HUES6 (cell line): ENCODE results near the gene ATM.

ENCODE experiments used
- H3K27ac ChIP-seq: 2 replicates; pipeline ENCODE4 v1.7.0; 2013; ENCODE audit warnings: low read depth, mild to moderate bottlenecking, low read length, inconsistent platforms
- H3K27me3 ChIP-seq: 2 replicates; pipeline ENCODE4 v1.6.1; 2013; ENCODE audit warnings: low read length; ENCODE audit not compliant: control insufficient read depth, insufficient read depth
- H3K36me3 ChIP-seq: 2 replicates; pipeline ENCODE4 v1.6.1; 2013; ENCODE audit warnings: low read length; ENCODE audit not compliant: control insufficient read depth, insufficient read depth
- H3K4me1 ChIP-seq: 2 replicates; pipeline ENCODE4 v1.6.1; 2013; ENCODE audit warnings: low read length; ENCODE audit not compliant: control insufficient read depth, insufficient read depth
- H3K4me3 ChIP-seq: 2 replicates; pipeline ENCODE4 v1.5.1; 2013; ENCODE audit warnings: low read depth, low read length
- H3K9ac ChIP-seq: one replicate; pipeline ENCODE4 v1.6.1; 2013; ENCODE audit warnings: mild to moderate bottlenecking, low read length
- H3K9me3 ChIP-seq: 2 replicates; pipeline ENCODE4 v1.6.1; 2013; ENCODE audit warnings: low read depth, low read length; ENCODE audit not compliant: control insufficient read depth, insufficient read depth

Gene ATM, protein sequence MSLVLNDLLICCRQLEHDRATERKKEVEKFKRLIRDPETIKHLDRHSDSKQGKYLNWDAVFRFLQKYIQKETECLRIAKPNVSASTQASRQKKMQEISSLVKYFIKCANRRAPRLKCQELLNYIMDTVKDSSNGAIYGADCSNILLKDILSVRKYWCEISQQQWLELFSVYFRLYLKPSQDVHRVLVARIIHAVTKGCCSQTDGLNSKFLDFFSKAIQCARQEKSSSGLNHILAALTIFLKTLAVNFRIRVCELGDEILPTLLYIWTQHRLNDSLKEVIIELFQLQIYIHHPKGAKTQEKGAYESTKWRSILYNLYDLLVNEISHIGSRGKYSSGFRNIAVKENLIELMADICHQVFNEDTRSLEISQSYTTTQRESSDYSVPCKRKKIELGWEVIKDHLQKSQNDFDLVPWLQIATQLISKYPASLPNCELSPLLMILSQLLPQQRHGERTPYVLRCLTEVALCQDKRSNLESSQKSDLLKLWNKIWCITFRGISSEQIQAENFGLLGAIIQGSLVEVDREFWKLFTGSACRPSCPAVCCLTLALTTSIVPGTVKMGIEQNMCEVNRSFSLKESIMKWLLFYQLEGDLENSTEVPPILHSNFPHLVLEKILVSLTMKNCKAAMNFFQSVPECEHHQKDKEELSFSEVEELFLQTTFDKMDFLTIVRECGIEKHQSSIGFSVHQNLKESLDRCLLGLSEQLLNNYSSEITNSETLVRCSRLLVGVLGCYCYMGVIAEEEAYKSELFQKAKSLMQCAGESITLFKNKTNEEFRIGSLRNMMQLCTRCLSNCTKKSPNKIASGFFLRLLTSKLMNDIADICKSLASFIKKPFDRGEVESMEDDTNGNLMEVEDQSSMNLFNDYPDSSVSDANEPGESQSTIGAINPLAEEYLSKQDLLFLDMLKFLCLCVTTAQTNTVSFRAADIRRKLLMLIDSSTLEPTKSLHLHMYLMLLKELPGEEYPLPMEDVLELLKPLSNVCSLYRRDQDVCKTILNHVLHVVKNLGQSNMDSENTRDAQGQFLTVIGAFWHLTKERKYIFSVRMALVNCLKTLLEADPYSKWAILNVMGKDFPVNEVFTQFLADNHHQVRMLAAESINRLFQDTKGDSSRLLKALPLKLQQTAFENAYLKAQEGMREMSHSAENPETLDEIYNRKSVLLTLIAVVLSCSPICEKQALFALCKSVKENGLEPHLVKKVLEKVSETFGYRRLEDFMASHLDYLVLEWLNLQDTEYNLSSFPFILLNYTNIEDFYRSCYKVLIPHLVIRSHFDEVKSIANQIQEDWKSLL (N-terminal part only)

DNA sequence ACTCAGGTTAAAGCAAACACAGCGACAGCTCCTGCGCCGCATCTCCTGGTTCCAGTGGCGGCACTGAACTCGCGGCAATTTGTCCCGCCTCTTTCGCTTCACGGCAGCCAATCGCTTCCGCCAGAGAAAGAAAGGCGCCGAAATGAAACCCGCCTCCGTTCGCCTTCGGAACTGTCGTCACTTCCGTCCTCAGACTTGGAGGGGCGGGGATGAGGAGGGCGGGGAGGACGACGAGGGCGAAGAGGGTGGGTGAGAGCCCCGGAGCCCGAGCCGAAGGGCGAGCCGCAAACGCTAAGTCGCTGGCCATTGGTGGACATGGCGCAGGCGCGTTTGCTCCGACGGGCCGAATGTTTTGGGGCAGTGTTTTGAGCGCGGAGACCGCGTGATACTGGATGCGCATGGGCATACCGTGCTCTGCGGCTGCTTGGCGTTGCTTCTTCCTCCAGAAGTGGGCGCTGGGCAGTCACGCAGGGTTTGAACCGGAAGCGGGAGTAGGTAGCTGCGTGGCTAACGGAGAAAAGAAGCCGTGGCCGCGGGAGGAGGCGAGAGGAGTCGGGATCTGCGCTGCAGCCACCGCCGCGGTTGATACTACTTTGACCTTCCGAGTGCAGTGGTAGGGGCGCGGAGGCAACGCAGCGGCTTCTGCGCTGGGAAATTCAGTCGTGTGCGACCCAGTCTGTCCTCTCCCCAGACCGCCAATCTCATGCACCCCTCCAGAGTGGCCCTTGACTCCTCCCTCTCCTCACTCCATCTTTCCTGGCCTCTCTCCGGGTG, at the start of gene ATM, which contains the start of gene NPAT:
Gene ATM, plus strand, starts transcription at position 494 of the 774 bp plus-strand sequence. CDS start 4,558 bp downstream, outside the sequence.
Gene NPAT, minus strand, starts transcription at position 65 of the 774 bp plus-strand sequence. CDS start 102 bp downstream, outside the sequence.
- no peaks in the 10 kb centered on the region for H3K9me3 ChIP-seq
- peak within 1 kb of the TSS; percentile 85 for H3K27ac ChIP-seq
- peaks cover 5% of the 10 kb centered on the region; the same call in 1 of the 2 replicates for H3K36me3 ChIP-seq
- H3K4me3 ChIP-seq: peak within 1 kb of the TSS; percentile 81
- H3K27me3 ChIP-seq: no peaks in the 10 kb centered on the region
- H3K9ac ChIP-seq: peak within 1 kb of the TSS; percentile 91
- H3K4me1 ChIP-seq: peaks cover 48% of the 10 kb centered on the region

DNA sequence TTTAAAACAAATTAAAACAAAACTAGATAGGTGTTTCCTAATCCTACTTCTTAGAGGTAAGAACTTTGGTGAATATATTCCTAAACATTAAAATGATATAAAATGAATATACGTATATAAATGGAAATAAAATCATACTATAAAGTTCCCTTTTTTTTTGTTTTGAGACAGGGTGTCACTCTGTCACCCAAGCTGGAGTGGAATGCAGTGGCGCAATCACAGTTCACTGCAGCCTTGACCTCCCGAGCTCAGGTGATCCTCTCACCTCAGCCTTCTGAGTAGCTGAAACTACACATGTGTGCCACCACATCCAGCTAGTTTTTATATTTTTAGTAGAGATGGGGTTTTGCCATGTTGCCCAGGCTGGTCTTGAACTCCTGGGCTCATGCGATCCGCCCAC, 45.3 kb upstream of the ATM start:
- Histone ChIP-seq H3K4me1 (no peaks in the 10 kb centered on the region), H3K9me3 (no peaks in the 10 kb centered on the region)

DNA sequence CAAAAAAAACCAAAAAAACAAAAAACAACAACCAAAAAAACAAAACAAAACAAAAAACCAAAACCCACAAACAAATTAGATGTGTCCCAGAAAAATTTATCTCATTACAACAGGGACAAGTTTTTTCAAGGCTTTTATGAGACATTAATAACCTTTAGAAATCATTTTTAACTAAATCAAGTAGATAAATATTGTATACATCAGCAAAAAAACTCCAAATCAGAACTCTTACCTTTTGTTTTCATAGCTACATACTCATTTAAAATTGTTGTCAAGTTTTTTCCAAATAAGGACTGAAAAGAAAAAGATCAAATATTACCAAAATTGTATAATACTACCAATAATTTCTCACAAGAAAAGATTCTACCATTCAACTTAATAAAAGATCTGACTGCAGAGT, 29.1 kb upstream of the ATM start:
- Histone ChIP-seq H3K27ac (no peak overlapping the region), H3K36me3 (peaks cover 74% of the 10 kb centered on the region), H3K9ac (no peak overlapping the region), H3K9me3 (no peaks in the 10 kb centered on the region), H3K4me3 (no peak overlapping the region), H3K4me1 (no peaks in the 10 kb centered on the region), H3K27me3 (no peaks in the 10 kb centered on the region)

More for the DNA sequence above, 45.3 kb upstream of the ATM start:
- H3K9ac ChIP-seq: no peak overlapping the region
- H3K36me3 ChIP-seq: peaks cover 87% of the 10 kb centered on the region
- no peak overlapping the region for H3K27ac ChIP-seq
- H3K4me3 ChIP-seq: no peak overlapping the region
- no peaks in the 10 kb centered on the region for H3K27me3 ChIP-seq

DNA sequence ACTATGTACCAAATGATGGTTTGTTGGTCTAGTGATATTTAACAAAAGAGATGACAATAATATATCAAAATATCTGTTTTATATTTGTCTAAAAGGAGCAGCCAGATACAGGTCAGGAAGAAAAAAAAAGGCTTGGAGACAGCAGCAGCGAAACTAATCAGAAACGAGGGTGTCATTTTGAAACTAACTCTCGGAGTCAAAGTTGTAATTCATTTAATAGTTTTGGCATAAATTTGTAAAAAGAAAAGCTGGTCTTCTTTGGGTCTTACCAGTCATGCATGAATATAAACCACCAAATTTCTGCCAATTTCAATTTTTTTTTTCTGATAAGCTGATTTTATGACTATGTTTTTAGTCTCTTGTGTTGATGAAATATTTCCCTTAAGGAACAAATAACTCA, 26.0 kb upstream of the ATM start:
- no peak overlapping the region for H3K27ac ChIP-seq
- peaks cover 64% of the 10 kb centered on the region for H3K36me3 ChIP-seq
- no peaks in the 10 kb centered on the region for H3K9me3 ChIP-seq
- H3K9ac ChIP-seq: no peak overlapping the region
- H3K4me1 ChIP-seq: peaks cover 25% of the 10 kb centered on the region
- H3K4me3 ChIP-seq: no peak overlapping the region
- H3K27me3 ChIP-seq: no peaks in the 10 kb centered on the region

DNA sequence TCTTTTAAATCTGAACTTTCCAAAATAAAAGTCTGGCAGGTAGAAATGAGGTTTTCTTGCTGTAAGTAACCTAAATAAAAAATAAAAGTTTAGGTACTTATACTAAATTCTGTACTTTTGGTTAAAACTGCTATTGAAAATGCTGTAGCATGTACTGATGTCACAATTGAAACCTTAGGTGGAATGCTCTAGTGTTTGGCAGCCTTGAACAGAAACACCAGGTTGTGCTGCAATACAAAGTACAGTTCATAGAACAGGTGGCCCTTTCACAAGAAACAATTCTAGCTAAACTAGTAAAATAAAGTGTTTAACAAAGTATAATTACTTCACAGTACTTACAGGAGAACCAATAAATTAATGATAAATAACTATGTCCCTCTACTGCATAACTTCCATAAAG, 25.5 kb upstream of the ATM start:
- Histone ChIP-seq H3K4me3 (no peak overlapping the region), H3K27ac (no peak overlapping the region), H3K36me3 (peaks cover 59% of the 10 kb centered on the region), H3K4me1 (peaks cover 25% of the 10 kb centered on the region), H3K9me3 (no peaks in the 10 kb centered on the region), H3K9ac (no peak overlapping the region), H3K27me3 (no peaks in the 10 kb centered on the region)

DNA sequence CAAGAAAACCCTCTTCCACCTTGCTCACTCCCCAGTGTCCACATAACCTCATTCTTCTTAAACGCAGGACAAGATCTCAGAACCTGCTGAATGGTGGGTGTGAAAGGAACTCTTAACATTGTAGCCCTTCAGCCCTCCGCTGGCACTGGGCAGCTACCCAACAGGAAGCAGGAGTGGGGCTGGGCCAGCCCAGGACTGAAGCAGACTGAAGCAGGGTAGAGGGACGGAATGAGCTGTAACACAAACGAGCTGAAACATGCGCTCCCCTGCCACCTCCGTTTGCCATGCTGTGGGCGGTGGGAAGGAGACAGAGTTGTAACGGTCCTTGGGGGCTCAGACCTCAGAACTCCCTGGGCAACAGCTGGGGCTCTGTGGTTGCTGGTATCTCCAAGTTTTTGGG, 24.0 kb upstream of the ATM start:
- Histone ChIP-seq H3K27ac (0 out of 2 replicates have a peak overlapping the region, but pooled peaks have one; percentile 2), H3K27me3 (no peaks in the 10 kb centered on the region), H3K4me3 (no peak overlapping the region), H3K9ac (no peak overlapping the region), H3K36me3 (peaks cover 58% of the 10 kb centered on the region), H3K4me1 (peaks cover 25% of the 10 kb centered on the region), H3K9me3 (no peaks in the 10 kb centered on the region)

DNA sequence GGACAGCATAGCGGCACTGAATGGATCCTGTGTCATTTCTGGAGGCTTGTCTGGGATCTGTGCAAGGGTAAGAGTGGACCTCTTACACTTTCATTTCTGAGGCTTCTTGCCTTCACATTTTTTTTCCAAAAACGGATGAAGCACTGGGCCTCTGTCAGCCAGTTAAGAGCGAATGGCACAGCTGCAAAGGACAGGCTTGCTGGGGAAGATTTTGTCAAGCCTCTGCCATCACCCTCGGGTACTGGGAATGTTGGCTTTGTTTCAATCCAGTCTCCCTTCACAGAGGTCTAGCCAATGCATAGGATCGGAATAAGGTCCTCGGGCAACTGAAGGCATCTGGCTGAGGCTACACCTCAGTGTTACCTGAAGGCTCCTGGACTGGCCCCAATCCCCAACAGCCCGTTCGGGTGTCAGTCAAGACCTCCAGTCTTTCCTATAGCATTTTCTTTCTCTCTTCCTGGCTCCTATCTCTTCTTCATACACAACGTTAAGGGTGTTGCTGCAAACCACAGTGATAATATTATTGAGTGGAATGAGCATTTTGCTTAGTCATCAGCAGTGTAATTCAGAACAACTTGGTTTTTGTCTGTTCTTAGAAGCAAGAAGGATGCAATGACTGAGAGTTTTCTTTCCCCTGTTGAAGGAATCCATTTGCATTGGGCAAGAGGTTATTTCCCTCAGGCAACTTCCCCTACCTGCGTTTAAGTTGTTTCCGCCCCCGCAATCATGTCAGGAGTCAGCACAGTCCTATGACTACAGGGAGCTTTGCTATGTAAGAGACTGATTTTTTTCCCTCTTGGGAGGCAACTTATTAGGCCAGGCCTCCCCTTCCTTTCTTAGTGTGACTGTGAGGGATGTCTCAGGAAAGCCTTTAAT, 23.2 kb upstream of the ATM start:
- H3K27ac ChIP-seq: peak overlapping the region; percentile 2; the same call in 1 of the 2 replicates
- H3K9ac ChIP-seq: no peak overlapping the region
- peaks cover 25% of the 10 kb centered on the region for H3K4me1 ChIP-seq
- peaks cover 58% of the 10 kb centered on the region for H3K36me3 ChIP-seq
- H3K27me3 ChIP-seq: no peaks in the 10 kb centered on the region
- 0 out of 2 replicates have a peak, but pooled peaks cover 8% of the 10 kb centered on the region for H3K9me3 ChIP-seq
- H3K4me3 ChIP-seq: no peak overlapping the region

DNA sequence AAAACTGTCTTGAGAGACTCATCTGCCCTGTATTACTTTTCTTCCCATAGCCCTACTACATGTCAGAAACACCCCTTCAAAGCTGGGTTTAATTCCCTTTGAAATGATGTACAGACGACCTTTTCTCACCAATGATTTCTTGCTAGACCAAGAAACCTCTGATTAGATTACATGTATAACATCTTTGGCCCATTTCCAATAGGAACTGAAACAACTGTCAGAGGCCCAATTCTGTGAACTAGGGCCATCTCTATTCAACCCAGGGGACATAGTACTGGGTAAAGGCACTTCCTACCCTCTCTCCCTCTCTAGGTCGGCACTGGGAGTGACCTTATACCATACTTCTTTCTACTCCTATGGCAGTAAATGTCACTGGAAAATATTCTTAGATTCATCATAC, 19.8 kb upstream of the ATM start:
- H3K27me3 ChIP-seq: no peaks in the 10 kb centered on the region
- H3K9me3 ChIP-seq: 0 out of 2 replicates have a peak, but pooled peaks cover 10% of the 10 kb centered on the region

DNA sequence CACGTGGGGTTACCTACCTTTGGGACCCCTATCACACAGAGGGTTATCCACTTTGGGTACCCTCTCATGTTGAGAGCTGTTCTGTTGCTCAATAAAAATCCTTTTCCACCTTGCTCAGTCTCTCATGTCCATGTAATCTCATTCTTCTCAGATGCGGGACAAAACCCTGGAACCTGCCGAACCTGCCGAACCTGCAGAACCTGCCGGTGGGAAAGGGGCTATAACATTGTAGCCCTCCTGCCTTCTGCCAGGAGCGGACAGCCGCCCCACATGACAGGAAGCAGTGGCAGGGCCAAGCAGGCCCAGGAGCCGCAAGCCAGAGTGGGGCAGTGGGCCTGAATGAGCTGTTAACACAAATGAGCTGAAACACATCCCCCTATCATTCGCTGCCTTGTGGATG, 18.5 kb upstream of the ATM start:
- Histone ChIP-seq H3K27ac (no peak overlapping the region), H3K9ac (no peak overlapping the region), H3K4me1 (peaks cover 22% of the 10 kb centered on the region), H3K9me3 (0 out of 2 replicates have a peak, but pooled peaks cover 10% of the 10 kb centered on the region), H3K4me3 (no peak overlapping the region), H3K36me3 (peaks cover 62% of the 10 kb centered on the region), H3K27me3 (no peaks in the 10 kb centered on the region)

More for the DNA sequence above, 19.8 kb upstream of the ATM start:
- Histone ChIP-seq H3K27ac (no peak overlapping the region), H3K36me3 (peaks cover 63% of the 10 kb centered on the region), H3K4me3 (no peak overlapping the region), H3K4me1 (peaks cover 25% of the 10 kb centered on the region), H3K9ac (no peak overlapping the region)
